Natural killer cell (primary cell): ENCODE data around the gene VRK1. TPM values are rescaled to one million over a fixed set of nuclear protein-coding genes. Genes with fewer than 3 reads are reported as not detected.

Experiments used
- ATAC-seq, 3 donors: fragments of 150-1000 bp in 2 of 3; fragments of 200-7000 bp in 1 of 3; cut with Tn5 transposase; 1 replicate in 1 of 3; 2 replicates in 2 of 3; pipeline ENCODE4 v1.10.0; 2021; ENCODE audit warnings: mild to moderate bottlenecking in 2 of 3, moderate library complexity in 2 of 3
- DNase-seq, 2 donors: peaks; one replicate each; pipeline versions ENCODE4 v3.0.0 to v3.0.0-alpha.2; 2013 to 2021; ENCODE audit warnings: mixed read lengths in 1 of 2
- H3K27ac ChIP-seq: one replicate; pipeline ENCODE4 v1.5.1; 2013; ENCODE audit warnings: mild to moderate bottlenecking, low read length
- H3K27me3 ChIP-seq: one replicate; pipeline ENCODE4 v1.6.1; 2013; ENCODE audit warnings: low read length; ENCODE audit not compliant: control insufficient read depth, insufficient read depth
- H3K36me3 ChIP-seq: one replicate; pipeline ENCODE4 v1.6.1; 2013; ENCODE audit warnings: low read length; ENCODE audit not compliant: control insufficient read depth, insufficient read depth
- H3K4me1 ChIP-seq: one replicate; pipeline ENCODE4 v1.6.1; 2013; ENCODE audit warnings: low read length; ENCODE audit not compliant: control insufficient read depth, insufficient read depth
- H3K4me3 ChIP-seq: one replicate; pipeline ENCODE4 v1.5.1; 2013; ENCODE audit warnings: low read length
- H3K9me3 ChIP-seq: one replicate; pipeline ENCODE4 v1.6.1; 2013; ENCODE audit warnings: low read length; ENCODE audit not compliant: control insufficient read depth, insufficient read depth
- H3K27ac Mint-ChIP-seq, 2 donors: one replicate each; pipeline ENCODE4 v1.8.0; 2022; ENCODE audit warnings: mild to moderate bottlenecking in 2 of 2, mixed read lengths in 2 of 2, moderate library complexity in 1 of 2
- H3K27me3 Mint-ChIP-seq, 2 donors: one replicate each; pipeline ENCODE4 v1.8.0; 2022; ENCODE audit warnings: low read depth in 2 of 2, mixed read lengths in 2 of 2
- H3K36me3 Mint-ChIP-seq: one replicate; pipeline ENCODE4 v1.8.0; 2022; ENCODE audit warnings: mixed read lengths
- H3K4me1 Mint-ChIP-seq, 2 donors: one replicate each; pipeline ENCODE4 v1.8.0; 2022; ENCODE audit warnings: mixed read lengths in 2 of 2
- H3K4me3 Mint-ChIP-seq: one replicate; pipeline ENCODE4 v1.8.0; 2022; ENCODE audit warnings: mild to moderate bottlenecking, moderate library complexity, mixed read lengths
- H3K9me3 Mint-ChIP-seq, 2 donors: one replicate each; pipeline ENCODE4 v1.8.0; 2022; ENCODE audit warnings: mixed read lengths in 2 of 2
- WGBS: methylation state at CpG from one replicate; pipeline ENCODE4 v1.1.7; 2013; ENCODE audit warnings: missing lambda C conversion rate; ENCODE audit not compliant: insufficient coverage; 5-methylcytosine and 5-hydroxymethylcytosine counted together
- intact Hi-C: fragments of 100-400 bp; cut with micrococcal nuclease; formaldehyde crosslinking; loops from one replicate; pipeline ENCODE4 v1.14.2; 2022
- total RNA-seq, 4 donors: library from RNA; stranded (reverse); fragments of 120-200 nt in 1 of 4; gene quantifications; one replicate each; pipeline versions ENCODE4 v1.2.3 to v1.2.4, GENCODE V29; 2013 to 2022
- TF ChIP-seq, protein P1 (sequence below): fragments of 200-600 bp; IDR thresholded peaks from one replicate; pipeline ENCODE4 v1.8.0; 2022; ENCODE audit warnings: antibody characterized with exemption

The VRK1 gene
- total RNA-seq, 3 donors from 2014 or later (not counting 1 experiment from before 2014, with no cell fraction given) = 34.4 to 40.6 (median 37.3) TPM

GRCh38 chr14:96914571-96915128, 117.5 kb downstream of the VRK1 start:
- Histone ChIP-seq H3K4me3 (no peak overlapping the region), H3K36me3 (no peaks in the 10 kb centered on the region), H3K9me3 (peaks cover 4% of the 10 kb centered on the region), H3K27me3 (no peaks in the 10 kb centered on the region), H3K4me1 (no peaks in the 10 kb centered on the region), H3K27ac (no peak overlapping the region)
- peaks cover 2 to 3% of the 10 kb centered on the region in 2 donors for H3K9me3 Mint-ChIP-seq
- no peaks in the 10 kb centered on the region for H3K27me3 Mint-ChIP-seq
- H3K4me3 Mint-ChIP-seq = no peak overlapping the region
- 96% methylated on average over 5 of the region's 5 CpGs for WGBS
- TF ChIP-seq, protein P1, sequence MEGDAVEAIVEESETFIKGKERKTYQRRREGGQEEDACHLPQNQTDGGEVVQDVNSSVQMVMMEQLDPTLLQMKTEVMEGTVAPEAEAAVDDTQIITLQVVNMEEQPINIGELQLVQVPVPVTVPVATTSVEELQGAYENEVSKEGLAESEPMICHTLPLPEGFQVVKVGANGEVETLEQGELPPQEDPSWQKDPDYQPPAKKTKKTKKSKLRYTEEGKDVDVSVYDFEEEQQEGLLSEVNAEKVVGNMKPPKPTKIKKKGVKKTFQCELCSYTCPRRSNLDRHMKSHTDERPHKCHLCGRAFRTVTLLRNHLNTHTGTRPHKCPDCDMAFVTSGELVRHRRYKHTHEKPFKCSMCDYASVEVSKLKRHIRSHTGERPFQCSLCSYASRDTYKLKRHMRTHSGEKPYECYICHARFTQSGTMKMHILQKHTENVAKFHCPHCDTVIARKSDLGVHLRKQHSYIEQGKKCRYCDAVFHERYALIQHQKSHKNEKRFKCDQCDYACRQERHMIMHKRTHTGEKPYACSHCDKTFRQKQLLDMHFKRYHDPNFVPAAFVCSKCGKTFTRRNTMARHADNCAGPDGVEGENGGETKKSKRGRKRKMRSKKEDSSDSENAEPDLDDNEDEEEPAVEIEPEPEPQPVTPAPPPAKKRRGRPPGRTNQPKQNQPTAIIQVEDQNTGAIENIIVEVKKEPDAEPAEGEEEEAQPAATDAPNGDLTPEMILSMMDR = no peak
- ATAC-seq (no peak), DNase-seq (no peak)
- intact Hi-C loops = no loop called here
- H3K4me1 Mint-ChIP-seq = peaks cover 0 to 5% of the 10 kb centered on the region in 2 donors
- peaks cover 8% of the 10 kb centered on the region for H3K36me3 Mint-ChIP-seq
- no peak overlapping the region for H3K27ac Mint-ChIP-seq

DNA sequence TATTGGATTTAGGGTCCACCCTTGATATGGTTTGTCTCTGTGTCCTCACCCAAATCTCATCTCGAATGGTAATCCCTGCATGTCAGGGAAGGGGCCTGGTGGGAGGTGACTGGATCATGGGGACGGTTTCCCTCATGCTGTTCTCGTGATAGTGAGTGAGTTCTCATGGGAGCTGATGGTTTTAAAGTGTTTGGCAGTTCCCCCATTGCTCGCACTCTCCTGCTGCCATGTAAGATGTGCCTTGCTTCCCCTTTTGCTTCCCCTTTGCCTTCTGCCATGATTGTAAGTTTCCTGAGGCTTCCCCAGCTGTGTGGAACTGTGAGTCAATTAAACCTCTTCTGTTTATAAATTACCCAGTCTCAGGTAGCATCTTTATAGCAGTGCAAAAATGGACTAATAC, 118.3 kb downstream of the VRK1 start:
- no peak overlapping the region for H3K27ac Mint-ChIP-seq
- no peaks in the 10 kb centered on the region for H3K27me3 Mint-ChIP-seq
- WGBS = 98% methylated on average over 4 of the region's 4 CpGs

DNA sequence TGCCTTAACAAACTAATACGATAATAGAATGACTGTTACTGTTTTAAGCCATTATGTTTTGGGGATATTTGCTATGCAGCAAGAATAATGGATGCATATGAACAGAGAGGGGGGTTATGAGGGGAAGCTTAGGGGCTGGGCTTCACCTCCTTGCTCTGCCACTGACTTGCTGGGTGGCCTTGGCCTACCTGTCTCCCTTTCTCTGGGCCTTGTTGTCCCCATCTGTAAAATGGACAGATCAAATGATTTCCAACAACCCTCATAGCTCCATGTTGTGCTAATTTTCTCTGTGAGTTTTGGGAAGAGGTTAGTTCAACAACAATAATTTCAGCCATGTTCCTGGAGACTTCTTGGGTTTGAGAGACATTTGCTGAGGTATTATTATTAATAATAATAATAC, 119.6 kb downstream of the VRK1 start:
- 100% methylated on average over 1 of the region's 1 CpG for WGBS
- Mint-ChIP-seq H3K27me3 (no peaks in the 10 kb centered on the region), H3K4me3 (no peak overlapping the region), H3K36me3 (no peaks in the 10 kb centered on the region), H3K4me1 (peaks cover 0 to under 1% of the 10 kb centered on the region in 2 donors), H3K27ac (no peak overlapping the region), H3K9me3 (no peaks in the 10 kb centered on the region)
- no peaks in the 10 kb centered on the region for H3K4me1 ChIP-seq
- ATAC-seq (no peak), DNase-seq (no peak)
- H3K27me3 ChIP-seq = no peaks in the 10 kb centered on the region
- intact Hi-C loops = no loop called here
- H3K36me3 ChIP-seq = no peaks in the 10 kb centered on the region
- H3K27ac ChIP-seq = no peak overlapping the region
- no peak overlapping the region for H3K4me3 ChIP-seq
- TF ChIP-seq, protein P1 = no peak
- no peaks in the 10 kb centered on the region for H3K9me3 ChIP-seq

More for the DNA sequence above, 118.3 kb downstream of the VRK1 start:
- intact Hi-C loops = no loop called here
- no peaks in the 10 kb centered on the region for H3K4me1 ChIP-seq
- H3K9me3 ChIP-seq = no peaks in the 10 kb centered on the region
- TF ChIP-seq, protein P1 = no peak
- ATAC-seq = no peak
- no peaks in the 10 kb centered on the region for H3K27me3 ChIP-seq
- Mint-ChIP-seq H3K9me3 (no peaks in the 10 kb centered on the region), H3K36me3 (no peaks in the 10 kb centered on the region), H3K4me1 (peaks cover 0 to 5% of the 10 kb centered on the region in 2 donors), H3K4me3 (no peak overlapping the region)
- H3K4me3 ChIP-seq = no peak overlapping the region
- DNase-seq = no peak
- H3K36me3 ChIP-seq = no peaks in the 10 kb centered on the region
- no peak overlapping the region for H3K27ac ChIP-seq

DNA sequence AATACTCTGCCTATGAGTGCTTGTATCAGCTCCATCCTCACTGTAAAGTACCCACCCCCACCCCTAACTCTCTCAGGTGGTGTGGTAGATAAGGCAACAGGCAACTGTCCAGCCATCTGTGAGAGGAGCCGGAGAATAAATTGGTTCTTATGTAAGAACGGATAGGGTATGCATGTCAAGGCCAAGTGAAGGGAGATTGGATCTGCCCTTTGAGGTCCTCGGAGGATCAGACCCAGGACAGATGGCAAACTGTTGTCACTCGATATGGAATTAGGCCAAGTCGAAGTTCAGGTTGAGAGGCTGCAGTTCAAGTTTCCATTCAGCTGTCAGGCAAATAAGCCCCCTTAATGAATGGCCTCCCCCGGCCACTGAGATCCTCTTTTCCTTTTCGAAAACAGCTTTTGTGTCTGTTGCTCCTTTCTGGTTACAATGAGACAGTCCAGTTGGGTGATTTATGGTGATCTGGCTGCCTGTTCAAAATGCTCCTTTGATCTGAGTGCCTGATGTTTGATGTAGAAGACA, 120.3 kb downstream of the VRK1 start:
- DNase-seq (no peak), ATAC-seq (no peak)
- intact Hi-C loops = no loop called here
- H3K27me3 Mint-ChIP-seq = no peaks in the 10 kb centered on the region
- Histone ChIP-seq H3K27me3 (no peaks in the 10 kb centered on the region), H3K9me3 (no peaks in the 10 kb centered on the region), H3K4me1 (no peaks in the 10 kb centered on the region), H3K36me3 (no peaks in the 10 kb centered on the region), H3K27ac (no peak overlapping the region), H3K4me3 (no peak overlapping the region)
- TF ChIP-seq, protein P1 = no peak
- no peaks in the 10 kb centered on the region for H3K4me1 Mint-ChIP-seq
- WGBS = 93% methylated on average over 7 of the region's 7 CpGs
- no peaks in the 10 kb centered on the region for H3K36me3 Mint-ChIP-seq
- H3K27ac Mint-ChIP-seq = no peak overlapping the region
- H3K4me3 Mint-ChIP-seq = no peak overlapping the region
- H3K9me3 Mint-ChIP-seq = no peaks in the 10 kb centered on the region
